ENCODE measurements around the gene GAL3ST1. TPM values are rescaled to one million over a fixed set of nuclear protein-coding genes. Genes with fewer than 3 reads are reported as not detected.

Gene GAL3ST1
- total and polyA plus RNA-seq, 2 of the 8 experiments (the other 6 are each of a cell fraction or from before 2014, with no cell fraction given): 11.0 to 32.5 TPM

DNA sequence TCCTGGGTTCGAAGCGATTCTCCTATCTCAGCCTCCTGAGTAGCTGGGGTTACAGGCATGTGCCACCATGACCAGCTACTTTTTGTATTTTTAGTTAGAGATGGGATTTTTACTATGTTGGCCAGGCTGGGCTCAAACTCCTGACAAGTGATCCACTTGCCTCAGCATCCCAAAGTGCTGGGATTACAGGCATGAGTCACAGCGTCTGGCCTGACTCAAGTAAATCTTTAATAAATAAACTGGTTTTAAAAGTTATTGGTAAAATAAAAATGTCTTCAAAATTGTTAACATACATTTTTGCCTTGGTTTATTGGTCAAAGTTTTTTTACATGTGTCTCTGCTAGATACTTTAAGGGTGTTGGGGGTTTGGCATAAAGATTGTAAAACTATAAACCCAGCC lies 24.5 kb upstream of the GAL3ST1 start:
- Histone ChIP-seq H2AK5ac (ENCODE audit: low read depth, low read length) (no peak overlapping the region), H2BK15ac (ENCODE audit: low read length) (no peak overlapping the region), H4K5ac (ENCODE audit: insufficient read length, low read depth, low read length) (no peak overlapping the region), H3K4me2 (ENCODE audit: insufficient read depth in 1 of 2, low read depth in 2 of 2, low read length in 2 of 2) (no peak overlapping the region), H4K20me1 (replicated peaks in 1 of 2; ENCODE audit: control insufficient read depth in 1 of 2, insufficient read depth in 2 of 2, low read length in 2 of 2) (peaks cover 0 to 2% of the 10 kb centered on the region in 2 experiments), H3K4me3 (ENCODE audit: extremely low read depth in 1 of 4, insufficient read depth in 2 of 4, low read depth in 3 of 4, low read length in 4 of 4) (no peak overlapping the region), H2BK12ac (ENCODE audit: low read depth, low read length) (no peak overlapping the region), H3K36me3 (ENCODE audit: control insufficient read depth in 2 of 4, insufficient read depth in 4 of 4, low read length in 3 of 4) (no peaks in the 10 kb centered on the region), H3K23me2 (ENCODE audit: low read depth, low read length) (no peaks in the 10 kb centered on the region), H4K8ac (ENCODE audit: extremely low read depth, insufficient read depth, low read length) (no peak overlapping the region), H2BK5ac (ENCODE audit: low read depth, low read length) (no peak overlapping the region), H3K4ac (replicated peaks; ENCODE audit: insufficient read length, low read depth, low read length) (no peak overlapping the region), H3K27ac (ENCODE audit: low read depth, low read length) (no peak overlapping the region), H3K23ac (ENCODE audit: insufficient read length) (no peak overlapping the region), H3K27me3 (replicated peaks in 1 of 4; ENCODE audit: control insufficient read depth in 3 of 4, extremely low read depth in 1 of 4, insufficient read depth in 3 of 4, low read length in 3 of 4) (no peaks in the 10 kb centered on the region; a peak in 2 of 7 replicates), H3K79me1 (ENCODE audit: low read depth, low read length) (no peaks in the 10 kb centered on the region), H3K79me2 (ENCODE audit: control insufficient read depth in 1 of 2, insufficient read depth in 2 of 2, low read length in 2 of 2) (no peaks in the 10 kb centered on the region), H4K91ac (replicated peaks; ENCODE audit: insufficient read length, low read length) (no peak overlapping the region), H2BK20ac (ENCODE audit: low read length) (no peak overlapping the region), H3K14ac (ENCODE audit: insufficient read length) (no peak overlapping the region), H2AFZ (ENCODE audit: low read length) (no peak overlapping the region), H3K18ac (ENCODE audit: extremely low read depth, low read length) (no peak overlapping the region), H2BK120ac (replicated peaks; ENCODE audit: low read depth, low read length) (no peak overlapping the region), H3K4me1 (replicated peaks in 1 of 4; ENCODE audit: control insufficient read depth in 3 of 4, insufficient read depth in 4 of 4, low read length in 3 of 4) (no peaks in the 10 kb centered on the region), H3K56ac (replicated peaks; ENCODE audit: insufficient read length, low read depth, low read length) (no peak overlapping the region), H3K9ac (replicated peaks in 1 of 4; ENCODE audit: extremely low read depth in 1 of 4, low read depth in 3 of 4, low read length in 3 of 4) (no peak overlapping the region), H3K9me3 (ENCODE audit: insufficient read depth in 2 of 2, low read depth in 1 of 2, low read length in 1 of 2) (no peaks in the 10 kb centered on the region)
- TF ChIP-seq GABPA (IDR thresholded peaks at IDR 0.05; ENCODE audit: borderline replicate concordance, insufficient read depth, low read length) (no peak), RBBP5 (IDR thresholded peaks at IDR 0.05; ENCODE audit: borderline replicate concordance, low read depth, low read length) (no peak), POLR2A (IDR thresholded peaks at IDR 0.05; ENCODE audit: control extremely low read depth in 1 of 2, low read depth in 2 of 2, low read length in 2 of 2) (no peak), ZNF274 (IDR thresholded peaks at IDR 0.05; ENCODE audit: borderline replicate concordance, extremely low read depth, low read length) (no peak), SIN3A (conservative IDR thresholded peaks at IDR 0.05 in 1 of 2, IDR thresholded peaks at IDR 0.05 in 1 of 2; ENCODE audit: low read depth in 1 of 2, low read length in 2 of 2) (no peak), POU5F1 (IDR thresholded peaks at IDR 0.05; ENCODE audit: low read depth, low read length) (no peak), SP1 (IDR thresholded peaks at IDR 0.05; ENCODE audit: low read depth, low read length) (no peak), BRCA1 (IDR thresholded peaks at IDR 0.05; ENCODE audit: low read depth, low read length) (no peak), GTF2F1 (IDR thresholded peaks at IDR 0.05; ENCODE audit: borderline replicate concordance, low read depth, low read length) (no peak), SAP30 (IDR thresholded peaks at IDR 0.05; ENCODE audit: insufficient read depth, insufficient replicate concordance, low read length) (no peak), EGR1 (IDR thresholded peaks at IDR 0.05; ENCODE audit: borderline replicate concordance, low read depth, low read length) (no peak), SP4 (IDR thresholded peaks at IDR 0.05; ENCODE audit: low read length) (no peak)
- no peak for DNase-seq (ENCODE audit: low read depth in 1 of 2, low spot score in 2 of 2)
- no peak for FAIRE-seq
- POLR2A ChIA-PET (ENCODE audit: partially characterized antibody): interaction anchor here (1.3 to 1.5 kb wide), 2 partner anchors 8 to 12 kb away, joined by 4 to 5 read pairs; partner anchors contain the start of gene TCN2
- CTCF ChIA-PET (ENCODE audit: partially characterized antibody): interaction anchor here (0.7 to 5.8 kb wide), 5 partner anchors 8 to 156 kb away, joined by 3 to 40 read pairs (median 3); no protein-coding TSS in a partner anchor
- WGBS, 2 experiments (ENCODE audit: extremely low coverage in 1 of 2, insufficient coverage in 1 of 2, insufficient read length in 1 of 2, insufficient replicate concordance in 2 of 2, low coverage in 1 of 2, low lambda C conversion rate in 2 of 2, missing lambda C conversion rate in 1 of 2): 90% methylated on average over 3 of the region's 3 CpGs; no CpG with 5 or more reads in 1 of the 2 experiments

Data from H1 (cell line).